GM21619 (cell line): ENCODE results near the gene PTPN1.

Experiments
- ATAC-seq: cut with Tn5 transposase; IDR thresholded peaks from one replicate; pipeline ENCODE4 v1.9.1; 2021; ENCODE audit not compliant: unreplicated experiment

PTPN1 gene

GRCh38 chr20:50572938-50573777 is 63.0 kb downstream of the PTPN1 start:
- ATAC-seq: no peak

GRCh38 chr20:50574108-50574507 is 63.9 kb downstream of the PTPN1 start:
- no peak for ATAC-seq

GRCh38 chr20:50574586-50574985 is 64.4 kb downstream of the PTPN1 start:
- no peak for ATAC-seq

- ATAC-seq: no peak
Measured at GRCh38 chr20:50575865-50576720, 65.9 kb downstream of the PTPN1 start.

- no peak for ATAC-seq
Measured at GRCh38 chr20:50577175-50578018, 67.2 kb downstream of the PTPN1 start.

- ATAC-seq: no peak
Measured at GRCh38 chr20:50578061-50578777, 68.0 kb downstream of the PTPN1 start.

GRCh38 chr20:50578778-50579165 is 68.6 kb downstream of the PTPN1 start:
- ATAC-seq: no peak

- no peak for ATAC-seq
Measured at GRCh38 chr20:50579511-50579910, 69.3 kb downstream of the PTPN1 start.

- no peak for ATAC-seq
Measured at GRCh38 chr20:50580016-50580747, 70.0 kb downstream of the PTPN1 start.

- ATAC-seq: no peak
Measured at GRCh38 chr20:50580842-50581544, 70.8 kb downstream of the PTPN1 start.

- no peak for ATAC-seq
Measured at GRCh38 chr20:50582092-50582491, 71.9 kb downstream of the PTPN1 start.

- ATAC-seq: no peak
Measured at GRCh38 chr20:50582591-50583234, 72.5 kb downstream of the PTPN1 start.

GRCh38 chr20:50583442-50584150 is 73.4 kb downstream of the PTPN1 start:
- ATAC-seq: no peak

GRCh38 chr20:50584687-50585086 is 74.5 kb downstream of the PTPN1 start:
- no peak for ATAC-seq

- ATAC-seq: no peak
Measured at GRCh38 chr20:50585214-50585613, 75.0 kb downstream of the PTPN1 start.

- ATAC-seq: no peak
Measured at GRCh38 chr20:50585678-50586077, 75.5 kb downstream of the PTPN1 start.

GRCh38 chr20:50586531-50587232 is 76.5 kb downstream of the PTPN1 start:
- ATAC-seq: no peak
